Keratinocyte (primary cell): Measurements from ENCODE around the gene HEPACAM2. TPM values are rescaled to one million over a fixed set of nuclear protein-coding genes. Genes with fewer than 3 reads are reported as not detected.

Source experiments
- DNase-seq: peaks from one replicate; pipeline ENCODE4 v3.0.0-alpha.2; 2011; ENCODE audit warnings: low read depth, missing footprints, low spot score
- FAIRE-seq: peaks from 2 replicates; lab custom pipeline; 2011; peaks lifted over from hg19 to GRCh38; lab: Jason Lieb, UNC
- H2AFZ ChIP-seq: 2 replicates; pipeline ENCODE4 v1.6.0; 2012; ENCODE audit warnings: low read length, control low read depth, inconsistent platforms; ENCODE audit not compliant: control insufficient read depth
- H3K27ac ChIP-seq: 2 replicates; pipeline ENCODE4 v1.5.1; 2011; ENCODE audit warnings: low read length; ENCODE audit not compliant: control insufficient read depth, insufficient read depth
- H3K27me3 ChIP-seq: 3 replicates; pipeline ENCODE4 v1.6.0; 2011; ENCODE audit warnings: low read length; ENCODE audit not compliant: control insufficient read depth, insufficient read depth; ENCODE audit errors: extremely low read depth
- H3K36me3 ChIP-seq, 2 experiments: 2 replicates in 1 of 2; 3 replicates in 1 of 2; pipeline ENCODE4 v1.5.1; 2011; ENCODE audit warnings: low read length in 2 of 2, mild to moderate bottlenecking in 1 of 2; ENCODE audit not compliant: control insufficient read depth in 2 of 2, insufficient read depth in 2 of 2; ENCODE audit errors: extremely low read depth in 1 of 2
- H3K4me1 ChIP-seq: 3 replicates; pipeline ENCODE4 v1.5.1; 2011; ENCODE audit warnings: low read length; ENCODE audit not compliant: control insufficient read depth, insufficient read depth; ENCODE audit errors: extremely low read depth
- H3K4me2 ChIP-seq: 3 replicates; pipeline ENCODE4 v1.6.0; 2011; ENCODE audit warnings: low read depth, low read length; ENCODE audit not compliant: control insufficient read depth, insufficient read depth; ENCODE audit errors: extremely low read depth
- H3K4me3 ChIP-seq, 3 experiments: fragments of 200-600 bp in 1 of 3; sonication (generic) in 1 of 3; 2 replicates in 2 of 3; 3 replicates in 1 of 3; pipeline ENCODE4 v1.5.1; 2011 to 2016; ENCODE audit warnings: low read length in 3 of 3, mild to moderate bottlenecking in 3 of 3, control low read depth in 2 of 3, inconsistent platforms in 1 of 3, low read depth in 1 of 3, mixed read lengths in 1 of 3, mixed run types in 1 of 3, moderate library complexity in 1 of 3; ENCODE audit not compliant: control insufficient read depth in 2 of 3, insufficient read depth in 2 of 3; ENCODE audit errors: extremely low read depth in 1 of 3
- H3K79me2 ChIP-seq: 2 replicates; pipeline ENCODE4 v1.6.0; 2012; ENCODE audit warnings: low read length; ENCODE audit not compliant: control insufficient read depth, insufficient read depth
- H3K9ac ChIP-seq: 3 replicates; pipeline ENCODE4 v1.6.0; 2011; ENCODE audit warnings: low read length; ENCODE audit not compliant: control insufficient read depth, insufficient read depth; ENCODE audit errors: extremely low read depth
- H3K9me1 ChIP-seq: 3 replicates; pipeline ENCODE4 v1.6.0; 2011; ENCODE audit warnings: low read length; ENCODE audit not compliant: control insufficient read depth, insufficient read depth; ENCODE audit errors: extremely low read depth
- H3K9me3 ChIP-seq: 2 replicates; pipeline ENCODE4 v1.5.1; 2012; ENCODE audit warnings: low read depth, low read length; ENCODE audit not compliant: control insufficient read depth
- H4K20me1 ChIP-seq: 3 replicates; pipeline ENCODE4 v1.6.0; 2011; ENCODE audit warnings: low read length; ENCODE audit not compliant: control insufficient read depth, insufficient read depth; ENCODE audit errors: extremely low read depth
- EZH2 ChIP-seq: IDR thresholded peaks from one replicate; pipeline ENCODE4 v1.6.1; 2012; ENCODE audit warnings: inconsistent platforms, mild to moderate bottlenecking, low read length, moderate library complexity
- dilution Hi-C: fragments of 300-500 bp; cut with MboI; formaldehyde crosslinking; loops from one replicate; pipeline ENCODE4 v1.7.0; 2020; ENCODE audit warnings: low sequenced_read_pairs; ENCODE audit not compliant: extremely low pct_ligation_motif_present
- polyA plus RNA-seq, 5 experiments: library from polyadenylated mRNA; depleted of rRNA in 3 of 5; stranded (reverse) in 3 of 5; stranded (forward) in 1 of 5; unstranded in 1 of 5; fragments of >200 nt; gene quantifications; 1 replicate in 1 of 5; 2 replicates in 3 of 5; 3 replicates in 1 of 5; pipeline versions ENCODE4 v1.2.1 to v1.2.3, GENCODE V29; 2011 to 2012; ENCODE audit warnings: missing spikeins in 2 of 5, low read depth in 1 of 5, low replicate concordance in 1 of 5
- TF ChIP-seq, protein P1 (sequence below), 3 experiments: IDR thresholded peaks in 1 of 3; conservative IDR thresholded peaks in 1 of 3; optimal IDR thresholded peaks in 1 of 3; 2 replicates in 2 of 3; 3 replicates in 1 of 3; pipeline versions ENCODE3 to v1.5.1; 2011; ENCODE audit warnings: low read length in 3 of 3, mild to moderate bottlenecking in 3 of 3, moderate library complexity in 2 of 3, control low read depth in 1 of 3, inconsistent platforms in 1 of 3; ENCODE audit not compliant: insufficient read depth in 2 of 3; ENCODE audit errors: extremely low read depth in 1 of 3

The HEPACAM2 gene
- polyA plus RNA-seq, 1 donor (not counting 4 experiments of a cell fraction or from before 2014, with no cell fraction given), result not detected

DNA sequence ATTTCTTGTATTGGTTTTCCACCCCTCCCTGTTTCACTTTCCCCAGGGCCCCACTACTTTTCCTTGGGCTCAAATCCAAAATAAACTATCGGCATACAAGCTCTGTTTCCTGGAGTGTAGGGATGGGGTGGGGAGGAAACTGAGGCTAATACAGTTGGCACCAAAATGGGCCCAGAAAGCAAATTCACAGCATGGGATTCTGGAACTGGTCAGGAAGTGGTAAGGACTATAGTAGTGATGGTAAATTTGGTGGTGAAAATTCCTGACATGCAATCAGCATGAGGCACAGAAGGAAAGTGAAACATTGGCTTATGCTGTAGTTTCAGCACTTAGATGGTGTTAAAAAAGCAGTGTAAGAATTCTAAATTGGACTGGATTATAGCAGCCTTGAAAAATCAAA is 69.4 kb downstream of the HEPACAM2 start:
- no peak overlapping the region for H3K27ac ChIP-seq
- peaks cover under 1% of the 10 kb centered on the region for H3K9me3 ChIP-seq
- no peaks in the 10 kb centered on the region for H3K9me1 ChIP-seq
- H3K4me3 ChIP-seq, result no peak overlapping the region
- H3K79me2 ChIP-seq, result no peaks in the 10 kb centered on the region
- H3K27me3 ChIP-seq, result no peaks in the 10 kb centered on the region
- dilution Hi-C loops, result no loop called here
- DNase-seq (no peak), FAIRE-seq (peak; percentile 29)
- no peaks in the 10 kb centered on the region for H3K36me3 ChIP-seq
- H3K4me2 ChIP-seq, result no peak overlapping the region
- H3K4me1 ChIP-seq, result no peaks in the 10 kb centered on the region
- H4K20me1 ChIP-seq, result no peaks in the 10 kb centered on the region
- TF ChIP-seq, protein P1, sequence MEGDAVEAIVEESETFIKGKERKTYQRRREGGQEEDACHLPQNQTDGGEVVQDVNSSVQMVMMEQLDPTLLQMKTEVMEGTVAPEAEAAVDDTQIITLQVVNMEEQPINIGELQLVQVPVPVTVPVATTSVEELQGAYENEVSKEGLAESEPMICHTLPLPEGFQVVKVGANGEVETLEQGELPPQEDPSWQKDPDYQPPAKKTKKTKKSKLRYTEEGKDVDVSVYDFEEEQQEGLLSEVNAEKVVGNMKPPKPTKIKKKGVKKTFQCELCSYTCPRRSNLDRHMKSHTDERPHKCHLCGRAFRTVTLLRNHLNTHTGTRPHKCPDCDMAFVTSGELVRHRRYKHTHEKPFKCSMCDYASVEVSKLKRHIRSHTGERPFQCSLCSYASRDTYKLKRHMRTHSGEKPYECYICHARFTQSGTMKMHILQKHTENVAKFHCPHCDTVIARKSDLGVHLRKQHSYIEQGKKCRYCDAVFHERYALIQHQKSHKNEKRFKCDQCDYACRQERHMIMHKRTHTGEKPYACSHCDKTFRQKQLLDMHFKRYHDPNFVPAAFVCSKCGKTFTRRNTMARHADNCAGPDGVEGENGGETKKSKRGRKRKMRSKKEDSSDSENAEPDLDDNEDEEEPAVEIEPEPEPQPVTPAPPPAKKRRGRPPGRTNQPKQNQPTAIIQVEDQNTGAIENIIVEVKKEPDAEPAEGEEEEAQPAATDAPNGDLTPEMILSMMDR (optimal IDR thresholded peaks at IDR 0.05 in 1 of 3, IDR thresholded peaks at IDR 0.05 in 1 of 3, conservative IDR thresholded peaks at IDR 0.05 in 1 of 3; ENCODE audit: extremely low read depth in 1 of 3, insufficient read depth in 2 of 3, low read length in 3 of 3), result no peak
- TF ChIP-seq EZH2, result no peak
- no peak overlapping the region for H3K9ac ChIP-seq
- H2AFZ ChIP-seq, result no peak overlapping the region

DNA sequence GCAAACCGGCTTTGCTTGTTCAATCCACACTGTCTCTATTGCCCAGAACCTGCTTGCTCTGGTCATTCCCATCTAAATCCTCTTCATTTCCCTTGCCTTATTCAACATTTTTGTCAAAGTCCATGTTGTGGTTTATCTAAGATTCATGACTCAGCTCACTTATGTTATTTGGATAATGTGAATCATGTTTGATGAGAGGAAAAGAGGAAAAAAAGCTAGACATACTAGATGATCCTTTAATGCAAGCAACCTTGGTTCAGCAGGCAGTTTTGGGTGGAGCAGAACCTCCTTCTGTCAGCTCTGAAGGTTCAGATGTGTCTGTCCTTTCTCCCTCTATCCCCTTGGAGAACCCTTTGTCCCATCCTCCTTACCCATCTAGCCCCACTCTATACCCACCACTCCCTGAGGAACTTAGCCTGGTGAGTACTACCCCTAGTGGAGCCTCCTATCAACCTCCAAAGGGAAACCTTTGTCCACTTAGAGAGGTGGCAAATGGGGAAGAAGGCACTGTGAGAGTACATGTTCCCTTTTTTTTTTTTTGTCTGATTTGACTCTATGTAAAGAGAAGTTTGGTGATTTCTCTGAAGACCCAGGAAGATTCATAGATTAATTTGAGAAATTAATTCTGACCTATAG is 76.0 kb downstream of the HEPACAM2 start:
- Histone ChIP-seq H3K4me2 (no peak overlapping the region), H3K9ac (no peak overlapping the region), H3K79me2 (no peaks in the 10 kb centered on the region), H3K4me1 (peaks cover 3% of the 10 kb centered on the region), H3K9me3 (no peaks in the 10 kb centered on the region), H2AFZ (no peak overlapping the region), H3K27ac (no peak overlapping the region), H3K36me3 (no peaks in the 10 kb centered on the region), H3K9me1 (no peaks in the 10 kb centered on the region), H4K20me1 (no peaks in the 10 kb centered on the region), H3K27me3 (no peaks in the 10 kb centered on the region), H3K4me3 (no peak overlapping the region)
- no peak for DNase-seq
- dilution Hi-C loops, result no loop called here
- no peak for FAIRE-seq
- TF ChIP-seq, protein P1 (optimal IDR thresholded peaks at IDR 0.05 in 1 of 3, IDR thresholded peaks at IDR 0.05 in 1 of 3, conservative IDR thresholded peaks at IDR 0.05 in 1 of 3; ENCODE audit: extremely low read depth in 1 of 3, insufficient read depth in 2 of 3, low read length in 3 of 3), result no peak
- no peak for TF ChIP-seq EZH2
